ENCODE measurements around the gene ZNF185. TPM values are rescaled to one million over a fixed set of nuclear protein-coding genes. Genes with fewer than 3 reads are reported as not detected.
A peak's percentile ranks its signal among the peaks of the same experiment; 100 is the strongest.

Gene ZNF185
- total and polyA plus RNA-seq, 10 donors: 2.0 to 13.8 (median 7.8) TPM

DNA sequence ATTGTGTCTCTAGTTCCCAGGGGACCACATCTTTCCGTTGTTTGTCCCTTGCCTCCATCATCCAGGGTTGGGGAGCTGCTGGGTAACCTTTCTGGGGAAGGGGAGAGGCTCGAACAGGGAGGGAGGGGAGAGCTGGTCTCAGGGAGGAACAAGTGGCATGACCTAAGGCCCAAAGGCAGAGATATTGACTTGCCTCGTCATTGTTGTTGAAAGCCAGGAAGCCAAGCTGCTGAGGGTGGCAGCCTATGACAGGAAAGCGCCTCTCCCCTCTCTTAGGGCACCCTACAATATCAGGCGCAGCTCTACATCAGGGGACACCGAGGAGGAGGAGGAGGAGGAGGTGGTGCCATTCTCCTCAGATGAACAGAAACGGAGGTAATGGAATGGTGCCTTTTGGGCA lies 20.8 kb downstream of the ZNF185 start:
- peaks cover 0 to 10% (median 0%) of the 10 kb centered on the region in 7 donors for H3K27me3 ChIP-seq (replicated peaks in 1 of 7)
- no peak for DNase-seq
- no peaks in the 10 kb centered on the region for H3K36me3 ChIP-seq
- peak overlapping the region in 1 of 8 donors; percentile 15 for H3K4me3 ChIP-seq
- peaks cover 0 to 7% (median 0%) of the 10 kb centered on the region in 6 donors for H3K4me1 ChIP-seq
- TF ChIP-seq, protein P1, sequence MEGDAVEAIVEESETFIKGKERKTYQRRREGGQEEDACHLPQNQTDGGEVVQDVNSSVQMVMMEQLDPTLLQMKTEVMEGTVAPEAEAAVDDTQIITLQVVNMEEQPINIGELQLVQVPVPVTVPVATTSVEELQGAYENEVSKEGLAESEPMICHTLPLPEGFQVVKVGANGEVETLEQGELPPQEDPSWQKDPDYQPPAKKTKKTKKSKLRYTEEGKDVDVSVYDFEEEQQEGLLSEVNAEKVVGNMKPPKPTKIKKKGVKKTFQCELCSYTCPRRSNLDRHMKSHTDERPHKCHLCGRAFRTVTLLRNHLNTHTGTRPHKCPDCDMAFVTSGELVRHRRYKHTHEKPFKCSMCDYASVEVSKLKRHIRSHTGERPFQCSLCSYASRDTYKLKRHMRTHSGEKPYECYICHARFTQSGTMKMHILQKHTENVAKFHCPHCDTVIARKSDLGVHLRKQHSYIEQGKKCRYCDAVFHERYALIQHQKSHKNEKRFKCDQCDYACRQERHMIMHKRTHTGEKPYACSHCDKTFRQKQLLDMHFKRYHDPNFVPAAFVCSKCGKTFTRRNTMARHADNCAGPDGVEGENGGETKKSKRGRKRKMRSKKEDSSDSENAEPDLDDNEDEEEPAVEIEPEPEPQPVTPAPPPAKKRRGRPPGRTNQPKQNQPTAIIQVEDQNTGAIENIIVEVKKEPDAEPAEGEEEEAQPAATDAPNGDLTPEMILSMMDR (IDR thresholded peaks at IDR 0.05 in 8 of 11, conservative IDR thresholded peaks at IDR 0.05 in 3 of 11): no peak
- TF ChIP-seq POLR2AphosphoS5 (IDR thresholded peaks at IDR 0.05) (no peak), POLR2A (IDR thresholded peaks at IDR 0.05) (no peak)
- intact Hi-C loops (cut with DNase I; ENCODE audit: low total_unique reads): no loop called here
- WGBS, 5 donors: 31 to 65% (median 43%) methylated on average over 3 to 7 of the region's 7 CpGs
- no peaks in the 10 kb centered on the region for H3K9me3 ChIP-seq
- peak overlapping the region in 2 of 8 donors; percentile 60 to 69 for H3K27ac ChIP-seq

DNA sequence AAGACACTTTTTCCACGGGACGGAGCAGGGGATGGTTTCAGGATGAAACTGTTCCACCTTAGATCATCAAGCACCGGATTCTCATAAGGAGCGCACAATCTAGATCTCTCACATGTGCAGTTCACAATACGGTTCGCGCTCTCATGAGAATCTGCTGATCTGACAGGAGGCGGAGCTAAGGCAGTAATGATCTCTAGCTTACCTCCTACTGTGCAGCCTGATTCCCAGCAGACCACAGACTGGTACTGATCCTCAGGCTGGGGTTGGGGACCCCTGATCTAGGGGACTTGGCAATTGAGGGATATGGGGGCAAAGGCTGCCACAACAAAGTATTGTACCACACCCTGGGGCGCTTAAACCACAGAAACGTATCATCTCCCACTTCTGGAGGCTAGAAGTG lies 25.7 kb downstream of the ZNF185 start:
- Histone ChIP-seq H3K36me3 (no peaks in the 10 kb centered on the region), H3K9me3 (no peaks in the 10 kb centered on the region), H3K4me1 (no peaks in the 10 kb centered on the region), H3K27me3 (replicated peaks in 1 of 7) (peaks cover 0 to 4% (median 0%) of the 10 kb centered on the region in 7 donors), H3K27ac (no peak overlapping the region), H3K4me3 (no peak overlapping the region)
- TF ChIP-seq POLR2AphosphoS5 (IDR thresholded peaks at IDR 0.05) (no peak), POLR2A (IDR thresholded peaks at IDR 0.05) (no peak)
- TF ChIP-seq, protein P1 (IDR thresholded peaks at IDR 0.05 in 8 of 11, conservative IDR thresholded peaks at IDR 0.05 in 3 of 11): no peak
- intact Hi-C loops (cut with DNase I; ENCODE audit: low total_unique reads): no loop called here
- DNase-seq: no peak
- 67 to 88% (median 80%) methylated on average over 9 to 10 of the region's 10 CpGs for WGBS, 5 donors

GRCh38 chrX:152925835-152926234 lies 28.0 kb downstream of the ZNF185 start:
- WGBS, 5 donors: 60 to 91% (median 77%) methylated on average over 1 to 5 of the region's 5 CpGs
- TF ChIP-seq, protein P1 (IDR thresholded peaks at IDR 0.05 in 8 of 11, conservative IDR thresholded peaks at IDR 0.05 in 3 of 11): no peak
- TF ChIP-seq POLR2AphosphoS5 (IDR thresholded peaks at IDR 0.05) (no peak), POLR2A (IDR thresholded peaks at IDR 0.05) (no peak)
- H3K36me3 ChIP-seq: no peaks in the 10 kb centered on the region

GRCh38 chrX:152926279-152926678 lies 28.4 kb downstream of the ZNF185 start:
- intact Hi-C loops (cut with DNase I; ENCODE audit: low total_unique reads): no loop called here
- no peaks in the 10 kb centered on the region for H3K4me1 ChIP-seq
- H3K9me3 ChIP-seq: no peaks in the 10 kb centered on the region
- WGBS, 5 donors: 10 to 31% (median 16%) methylated on average over 4 to 8 of the region's 8 CpGs
- H3K27me3 ChIP-seq (replicated peaks in 1 of 7): peaks cover 0 to 13% (median 0%) of the 10 kb centered on the region in 7 donors
- H3K4me3 ChIP-seq: no peak overlapping the region
- H3K27ac ChIP-seq: no peak overlapping the region
- no peak for DNase-seq
- no peak for TF ChIP-seq POLR2AphosphoS5 (IDR thresholded peaks at IDR 0.05)
- TF ChIP-seq POLR2A (IDR thresholded peaks at IDR 0.05): no peak
- TF ChIP-seq, protein P1 (IDR thresholded peaks at IDR 0.05 in 8 of 11, conservative IDR thresholded peaks at IDR 0.05 in 3 of 11): peak in 7 of 11 experiments; percentile 13 to 46 (median 28)
- no peaks in the 10 kb centered on the region for H3K36me3 ChIP-seq

More at GRCh38 chrX:152925835-152926234, 28.0 kb downstream of the ZNF185 start:
- H3K9me3 ChIP-seq: no peaks in the 10 kb centered on the region
- H3K4me3 ChIP-seq: no peak overlapping the region
- intact Hi-C loops (cut with DNase I; ENCODE audit: low total_unique reads): no loop called here
- no peaks in the 10 kb centered on the region for H3K4me1 ChIP-seq
- H3K27me3 ChIP-seq (replicated peaks in 1 of 7): peaks cover 0 to 13% (median 0%) of the 10 kb centered on the region in 7 donors
- H3K27ac ChIP-seq: no peak overlapping the region
- no peak for DNase-seq

Data from spleen (tissue), 11 donors.